Mucosa of descending colon (tissue), 3 donors: ENCODE measurements around the gene ANGPT4. TPM values are rescaled to one million over a fixed set of nuclear protein-coding genes. Genes with fewer than 3 reads are reported as not detected.

Experiments used
- ATAC-seq: fragments of 200-7000 bp; cut with Tn5 transposase; one replicate; pipeline ENCODE4 v1.9.1; 2020; ENCODE audit warnings: mild to moderate bottlenecking, moderate library complexity
- DNase-seq, 3 donors: peaks; one replicate each; pipeline ENCODE4 v3.0.0-alpha.2; 2020
- H3K36me3 ChIP-seq: fragments of 200-600 bp; one replicate; pipeline ENCODE4 v1.8.0; 2021; ENCODE audit warnings: low read depth, mild to moderate bottlenecking
- H3K4me1 ChIP-seq: fragments of 200-600 bp; one replicate; pipeline ENCODE4 v1.8.0; 2021; ENCODE audit warnings: low read depth, mild to moderate bottlenecking
- H3K4me3 ChIP-seq: fragments of 200-600 bp; one replicate; pipeline ENCODE4 v1.8.0; 2021; ENCODE audit warnings: mild to moderate bottlenecking
- H3K9me3 ChIP-seq: fragments of 200-600 bp; one replicate; pipeline ENCODE4 v1.8.0; 2021; ENCODE audit warnings: mild to moderate bottlenecking
- CTCF ChIP-seq: fragments of 200-600 bp; IDR thresholded peaks from one replicate; pipeline ENCODE4 v1.8.0; 2022; ENCODE audit warnings: antibody characterized with exemption, mild to moderate bottlenecking
- intact Hi-C, 2 donors: fragments of 100-400 bp; cut with DNase I in 1 of 2; cut with micrococcal nuclease in 1 of 2; formaldehyde crosslinking; loops; one replicate each; pipeline versions ENCODE4 v1.11.0 to v1.11.1; 2022; cut with DNase I, micrococcal nuclease
- total RNA-seq, 3 donors: library from RNA; stranded (reverse); fragmentation: NEBNext Ultra II Directional in 2 of 3; extraction: Animal tissue kit (Norgen Biotek cat#: 25700) in 2 of 3; gene quantifications; one replicate each; pipeline versions ENCODE4 v1.2.1 to v1.2.4, GENCODE V29; 2021 to 2023
- donor health status: DM: no; HTN: no; CAD: no; lungs with moderate emphysema.
- donor health status: DM: no; HTN: no; CAD: no.
- donor health status: DM: no; HTN: yes; CAD: no.

Gene ANGPT4
- total RNA-seq, 3 donors from 2014 or later = 0.05 TPM; not detected in 2

GRCh38 chr20:955111-955510 lies 39.0 kb upstream of the ANGPT4 start:
- DNase-seq = no peak
- H3K4me1 ChIP-seq = no peaks in the 10 kb centered on the region
- no peaks in the 10 kb centered on the region for H3K36me3 ChIP-seq
- no peak for TF ChIP-seq CTCF
- no peak overlapping the region for H3K4me3 ChIP-seq
- H3K9me3 ChIP-seq = no peaks in the 10 kb centered on the region
- no peak for ATAC-seq
- intact Hi-C loops = loop anchor here (5.0 kb wide), 1 partner anchor 138 kb away; no protein-coding TSS in a partner anchor

GRCh38 chr20:953742-954141 lies 37.6 kb upstream of the ANGPT4 start:
- no peak overlapping the region for H3K4me3 ChIP-seq
- intact Hi-C loops = no loop called here

GRCh38 chr20:952196-952795 lies 36.2 kb upstream of the ANGPT4 start:
- no peak for TF ChIP-seq CTCF
- intact Hi-C loops = no loop called here
- Histone ChIP-seq H3K4me3 (no peak overlapping the region), H3K4me1 (no peaks in the 10 kb centered on the region), H3K36me3 (no peaks in the 10 kb centered on the region), H3K9me3 (no peaks in the 10 kb centered on the region)
- ATAC-seq (no peak), DNase-seq (no peak)

More at GRCh38 chr20:953742-954141, 37.6 kb upstream of the ANGPT4 start:
- ATAC-seq = no peak
- no peak for DNase-seq
- no peak for TF ChIP-seq CTCF
- Histone ChIP-seq H3K4me1 (no peaks in the 10 kb centered on the region), H3K36me3 (no peaks in the 10 kb centered on the region), H3K9me3 (no peaks in the 10 kb centered on the region)

- Histone ChIP-seq H3K9me3 (no peaks in the 10 kb centered on the region), H3K36me3 (no peaks in the 10 kb centered on the region), H3K4me1 (no peaks in the 10 kb centered on the region), H3K4me3 (no peak overlapping the region)
- DNase-seq (no peak), ATAC-seq (no peak)
- TF ChIP-seq CTCF = no peak
- intact Hi-C loops = no loop called here
Measured at GRCh38 chr20:951384-952169, 35.4 kb upstream of the ANGPT4 start.

GRCh38 chr20:949717-950116 lies 33.6 kb upstream of the ANGPT4 start:
- TF ChIP-seq CTCF = no peak
- DNase-seq (no peak), ATAC-seq (no peak)
- Histone ChIP-seq H3K36me3 (no peaks in the 10 kb centered on the region), H3K4me1 (no peaks in the 10 kb centered on the region), H3K4me3 (no peak overlapping the region), H3K9me3 (no peaks in the 10 kb centered on the region)
- intact Hi-C loops = no loop called here
